Naive thymus-derived CD4-positive, alpha-beta T cell (primary cell): ENCODE results near the gene PGR. TPM values are rescaled to one million over a fixed set of nuclear protein-coding genes. Genes with fewer than 3 reads are reported as not detected.

Experiments used
- ATAC-seq: fragments of 150-1000 bp; cut with Tn5 transposase; 2 replicates; pipeline ENCODE4 v1.10.0; 2021; ENCODE audit warnings: mild to moderate bottlenecking, moderate library complexity
- CTCF ChIA-PET: fragments of 350-600 bp; sonication (Branson Sonifier 250); formaldehyde crosslinking; loops from one replicate; lab custom pipeline; 2021; ENCODE audit warnings: antibody characterized with exemption; lab: Charles Lee
- POLR2A ChIA-PET: fragments of 350-600 bp; sonication (Branson Sonifier 250); formaldehyde crosslinking; loops from one replicate; lab custom pipeline; 2021; ENCODE audit warnings: antibody characterized with exemption, inconsistent platforms; lab: Charles Lee
- DNase-seq, 9 donors: peaks; one replicate each; pipeline versions ENCODE4 v3.0.0 to v3.0.0-alpha.2; 2020 to 2022; ENCODE audit warnings: mixed read lengths in 1 of 9
- H3K27ac ChIP-seq: one replicate; pipeline ENCODE4 v1.7.0; 2013; ENCODE audit warnings: mild to moderate bottlenecking, low read depth, low read length, moderate library complexity
- H3K27me3 ChIP-seq, 2 donors: one replicate each; pipeline ENCODE4 v1.7.0; 2013; ENCODE audit warnings: low read length in 2 of 2, mild to moderate bottlenecking in 2 of 2, moderate library complexity in 2 of 2; ENCODE audit not compliant: control insufficient read depth in 2 of 2, insufficient read depth in 2 of 2
- H3K36me3 ChIP-seq, 3 experiments: 1 replicate in 2 of 3; 2 replicates in 1 of 3; pipeline ENCODE4 v1.7.0; 2013; ENCODE audit warnings: low read length in 3 of 3, mild to moderate bottlenecking in 3 of 3, moderate library complexity in 1 of 3; ENCODE audit not compliant: insufficient read depth in 3 of 3, control insufficient read depth in 2 of 3
- H3K4me1 ChIP-seq, 2 donors: one replicate each; pipeline ENCODE4 v1.7.0; 2013; ENCODE audit warnings: low read length in 2 of 2, mild to moderate bottlenecking in 2 of 2, moderate library complexity in 1 of 2; ENCODE audit not compliant: control insufficient read depth in 2 of 2, insufficient read depth in 2 of 2
- H3K4me3 ChIP-seq: 2 replicates; pipeline ENCODE4 v1.7.0; 2013; ENCODE audit warnings: mild to moderate bottlenecking, low read length
- H3K9me3 ChIP-seq, 3 experiments: 1 replicate in 2 of 3; 2 replicates in 1 of 3; pipeline ENCODE4 v1.7.0; 2013; ENCODE audit warnings: low read length in 3 of 3; ENCODE audit not compliant: control insufficient read depth in 2 of 3
- H3K27ac Mint-ChIP-seq, 9 donors: one replicate each; pipeline ENCODE4 v1.8.0; 2020 to 2022; ENCODE audit warnings: mixed read lengths in 9 of 9, mild to moderate bottlenecking in 8 of 9, moderate library complexity in 5 of 9, inconsistent platforms in 2 of 9
- H3K27me3 Mint-ChIP-seq, 5 donors: one replicate each; pipeline ENCODE4 v1.8.0; 2021 to 2022; ENCODE audit warnings: mixed read lengths in 5 of 5, mild to moderate bottlenecking in 1 of 5
- H3K36me3 Mint-ChIP-seq, 5 donors: one replicate each; pipeline ENCODE4 v1.8.0; 2020 to 2022; ENCODE audit warnings: mixed read lengths in 5 of 5, mild to moderate bottlenecking in 3 of 5, inconsistent platforms in 1 of 5
- H3K4me1 Mint-ChIP-seq, 7 donors: one replicate each; pipeline ENCODE4 v1.8.0; 2020 to 2022; ENCODE audit warnings: mixed read lengths in 7 of 7, mild to moderate bottlenecking in 3 of 7, inconsistent platforms in 1 of 7
- H3K4me3 Mint-ChIP-seq, 10 donors: one replicate each; pipeline ENCODE4 v1.8.0; 2020 to 2022; ENCODE audit warnings: mild to moderate bottlenecking in 10 of 10, mixed read lengths in 10 of 10, moderate library complexity in 6 of 10, inconsistent platforms in 2 of 10
- H3K9me3 Mint-ChIP-seq, 11 donors: one replicate each; pipeline ENCODE4 v1.8.0; 2020 to 2022; ENCODE audit warnings: mixed read lengths in 11 of 11, mild to moderate bottlenecking in 4 of 11, inconsistent platforms in 1 of 11, moderate library complexity in 1 of 11
- intact Hi-C, 2 donors: fragments of 100-400 bp; cut with micrococcal nuclease; formaldehyde crosslinking; loops; one replicate each; pipeline ENCODE4 v1.15.1; 2023
- polyA plus RNA-seq, 2 donors: library from polyadenylated mRNA; unstranded; fragments of 300-500 nt; fragmentation: Illumina TruSeq; gene quantifications; one replicate each; pipeline ENCODE4 v1.2.3, GENCODE V29; 2021
- total RNA-seq, 6 experiments: library from RNA in 5 of 6; stranded (reverse) in 5 of 6; gene quantifications; 1 replicate in 5 of 6; 2 replicates in 1 of 6; pipeline ENCODE4 v1.2.3 and lab custom pipeline; 2021 to 2026

PGR gene
- total and polyA plus RNA-seq, 7 experiments from 2014 or later: not detected

DNA sequence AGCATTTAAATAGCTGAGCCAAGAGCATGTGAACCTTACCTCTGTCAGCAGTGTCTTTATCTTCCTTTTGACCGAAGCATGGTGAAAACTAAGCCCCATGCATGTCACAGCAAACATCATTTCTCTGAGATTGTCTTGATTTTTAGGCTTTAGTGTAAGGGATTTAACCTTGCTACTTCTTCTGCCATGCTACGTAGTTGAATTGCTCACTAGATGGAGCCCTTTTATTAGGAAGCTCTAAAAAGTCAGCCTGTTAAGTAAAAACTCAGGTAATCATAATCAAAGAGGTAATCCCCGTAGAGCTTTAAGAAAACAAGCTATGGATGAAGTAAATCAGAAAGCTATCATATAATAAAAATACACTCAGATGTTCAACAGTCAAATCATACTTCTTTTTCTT is 149.5 kb downstream of the PGR start:
- Histone ChIP-seq H3K27me3 (no peaks in the 10 kb centered on the region), H3K4me1 (no peaks in the 10 kb centered on the region), H3K36me3 (no peaks in the 10 kb centered on the region), H3K9me3 (no peaks in the 10 kb centered on the region), H3K27ac (no peak overlapping the region), H3K4me3 (no peak overlapping the region)
- DNase-seq: no peak
- H3K4me3 Mint-ChIP-seq: no peak overlapping the region
- intact Hi-C loops: no loop called here
- peaks cover 0 to 10% (median 0%) of the 10 kb centered on the region in 11 donors for H3K9me3 Mint-ChIP-seq
- ATAC-seq: no peak
- H3K27ac Mint-ChIP-seq: no peak overlapping the region
- CTCF ChIA-PET: no interaction called here
- H3K36me3 Mint-ChIP-seq: no peaks in the 10 kb centered on the region
- H3K4me1 Mint-ChIP-seq: no peaks in the 10 kb centered on the region
- H3K27me3 Mint-ChIP-seq: no peaks in the 10 kb centered on the region
- POLR2A ChIA-PET: no interaction called here
